HEK293T (cell line): ENCODE measurements around the gene TEAD1.

ENCODE experiments used
- CTCF ChIA-PET: fragments of 350-600 bp; formaldehyde crosslinking; extraction: SDS; loops from one replicate; lab custom pipeline; 2021; ENCODE audit warnings: antibody characterized with exemption, inconsistent platforms; lab: Yijun Ruan, JAX
- POLR2A ChIA-PET: fragments of 350-600 bp; formaldehyde crosslinking; extraction: SDS; loops from one replicate; lab custom pipeline; 2020; ENCODE audit warnings: antibody characterized with exemption, inconsistent platforms; lab: Yijun Ruan, JAX
- DNase-seq: peaks from one replicate; pipeline ENCODE4 v3.0.0; 2012; ENCODE audit warnings: mixed read lengths; ENCODE audit errors: extremely low spot score
- ARNT ChIP-seq: fragments of 450-650 bp; IDR thresholded peaks from 2 replicates; pipeline ENCODE4 v1.6.1; 2017; ENCODE audit warnings: mild to moderate bottlenecking
- BHLHE40 ChIP-seq: fragments of 450-650 bp; IDR thresholded peaks from 2 replicates; pipeline ENCODE4 v1.6.1; 2016; ENCODE audit warnings: mild to moderate bottlenecking, moderate library complexity, borderline replicate concordance
- CTBP1 ChIP-seq: fragments of 450-650 bp; IDR thresholded peaks from 2 replicates; pipeline ENCODE4 v1.6.1; 2016; ENCODE audit warnings: borderline replicate concordance
- ELF4 ChIP-seq: fragments of 450-650 bp; IDR thresholded peaks from 2 replicates; pipeline ENCODE4 v1.6.1; 2017; ENCODE audit warnings: antibody characterized with exemption
- FOXA1 ChIP-seq: fragments of 450-650 bp; IDR thresholded peaks from 2 replicates; pipeline ENCODE4 v1.6.1; 2016; ENCODE audit warnings: mild to moderate bottlenecking
- FOXK2 ChIP-seq: fragments of 450-650 bp; IDR thresholded peaks from 2 replicates; pipeline ENCODE4 v1.6.1; 2016; ENCODE audit warnings: mild to moderate bottlenecking
- FOXM1 ChIP-seq: fragments of 450-650 bp; IDR thresholded peaks from 2 replicates; pipeline ENCODE4 v1.6.1; 2017; ENCODE audit warnings: mild to moderate bottlenecking, borderline replicate concordance
- HDGF ChIP-seq: fragments of 450-650 bp; IDR thresholded peaks from 2 replicates; pipeline ENCODE4 v1.6.1; 2017; ENCODE audit warnings: antibody characterized with exemption, borderline replicate concordance
- L3MBTL2 ChIP-seq: fragments of 450-650 bp; conservative IDR thresholded peaks from 2 replicates; pipeline ENCODE4 v1.6.1; 2016; ENCODE audit warnings: mild to moderate bottlenecking
- LEF1 ChIP-seq: fragments of 450-650 bp; IDR thresholded peaks from 2 replicates; pipeline ENCODE4 v1.6.1; 2017; ENCODE audit warnings: mild to moderate bottlenecking, borderline replicate concordance
- NFRKB ChIP-seq: fragments of 450-650 bp; IDR thresholded peaks from 2 replicates; pipeline ENCODE4 v1.6.1; 2016; ENCODE audit warnings: mild to moderate bottlenecking, moderate library complexity
- PKNOX1 ChIP-seq: fragments of 450-650 bp; IDR thresholded peaks from 2 replicates; pipeline ENCODE4 v1.6.1; 2016
- SP1 ChIP-seq: fragments of 450-650 bp; IDR thresholded peaks from 2 replicates; pipeline ENCODE4 v1.6.1; 2017
- SUZ12 ChIP-seq: fragments of 450-650 bp; IDR thresholded peaks from 2 replicates; pipeline ENCODE4 v1.6.1; 2016; ENCODE audit warnings: mild to moderate bottlenecking
- TARDBP ChIP-seq: fragments of 450-650 bp; IDR thresholded peaks from 2 replicates; pipeline ENCODE4 v1.6.1; 2016
- ZNF384 ChIP-seq: fragments of 450-650 bp; IDR thresholded peaks from 2 replicates; pipeline ENCODE4 v1.6.1; 2016

TEAD1 gene

GRCh38 chr11:12824281-12825041, 150.2 kb downstream of the TEAD1 start:
- TF ChIP-seq TARDBP (no peak), CTBP1 (no peak), BHLHE40 (no peak), SP1 (no peak), NFRKB (no peak), ZNF384 (no peak), FOXK2 (no peak), LEF1 (no peak), L3MBTL2 (no peak), FOXA1 (no peak), ELF4 (no peak), SUZ12 (no peak), PKNOX1 (no peak), ARNT (no peak), HDGF (no peak), FOXM1 (no peak)
- DNase-seq: no peak
- POLR2A ChIA-PET: no interaction called here
- CTCF ChIA-PET: no interaction called here

- ChIA-PET POLR2A (no interaction called here), CTCF (interaction anchor here (1.1 kb wide), 1 partner anchor 42 kb away, joined by 3 read pairs; no protein-coding TSS in a partner anchor)
- TF ChIP-seq HDGF (no peak), PKNOX1 (no peak), ARNT (no peak), BHLHE40 (no peak), FOXK2 (no peak), FOXM1 (no peak), ELF4 (no peak), L3MBTL2 (no peak), SP1 (no peak), SUZ12 (no peak), FOXA1 (no peak), ZNF384 (no peak), NFRKB (no peak), TARDBP (no peak)
- no peak for DNase-seq
Measured at GRCh38 chr11:12826441-12826840, 152.2 kb downstream of the TEAD1 start.

- TF ChIP-seq FOXM1 (no peak), SUZ12 (no peak), FOXA1 (no peak), ARNT (no peak), PKNOX1 (no peak), LEF1 (no peak), SP1 (no peak), ZNF384 (no peak), FOXK2 (no peak), NFRKB (no peak), BHLHE40 (no peak), TARDBP (no peak), HDGF (no peak), L3MBTL2 (no peak), CTBP1 (no peak), ELF4 (no peak)
- CTCF ChIA-PET: interaction anchor here (0.5 kb wide), 1 partner anchor 251 kb away, joined by 6 read pairs; no protein-coding TSS in a partner anchor
- DNase-seq: no peak
- POLR2A ChIA-PET: interaction anchor here (1.0 to 1.5 kb wide), 3 partner anchors 10 to 14 kb away, joined by 3 to 5 read pairs (median 4); no protein-coding TSS in a partner anchor
Measured at GRCh38 chr11:12827369-12827768, 153.1 kb downstream of the TEAD1 start.

- CTCF ChIA-PET: interaction anchor here (0.5 to 0.7 kb wide), 4 partner anchors 109 to 1018 kb away, joined by 3 to 6 read pairs (median 4); no protein-coding TSS in a partner anchor
- peak; percentile 50 for DNase-seq
- no peak for TF ChIP-seq SUZ12
- peak; percentile 93 for TF ChIP-seq ZNF384
- TF ChIP-seq FOXK2: no peak
- POLR2A ChIA-PET: interaction anchor here (0.7 to 1.5 kb wide), 4 partner anchors 10 to 18 kb away, joined by 3 to 5 read pairs (median 4); no protein-coding TSS in a partner anchor
Measured at GRCh38 chr11:12827929-12828812, 153.9 kb downstream of the TEAD1 start.

GRCh38 chr11:12829131-12829530, 154.9 kb downstream of the TEAD1 start:
- ChIA-PET CTCF (interaction anchor here (1.4 kb wide), 1 partner anchor 12 kb away, joined by 3 read pairs; no protein-coding TSS in a partner anchor), POLR2A (interaction anchor here (0.7 kb wide), 1 partner anchor 135 kb away, joined by 3 read pairs; no protein-coding TSS in a partner anchor)
- no peak for TF ChIP-seq ZNF384
- no peak for TF ChIP-seq LEF1
- TF ChIP-seq ARNT: no peak
- no peak for TF ChIP-seq FOXA1
- no peak for TF ChIP-seq BHLHE40
- TF ChIP-seq SP1: no peak
- no peak for TF ChIP-seq FOXM1
- no peak for TF ChIP-seq PKNOX1
- TF ChIP-seq TARDBP: no peak
- no peak for TF ChIP-seq NFRKB
- no peak for DNase-seq
